HL-60/S4 treated with retinoic acid at 250 ng/mL for 4 days and 3 days (cell line): ENCODE measurements around the gene TOPBP1.
"Not testable (repeated sequence)": the region's sequence is repeated elsewhere in the genome, so short reads cannot be mapped to it uniquely, and the experiment has no call there.

Experiments
- in situ Hi-C: fragments of 300-500 bp; cut with MboI; formaldehyde crosslinking; loops from 2 replicates; pipeline ENCODE4 v1.7.0; 2022; ENCODE audit warnings: low sequenced_read_pairs

Gene TOPBP1

GRCh38 chr3:133573054-133573628 lies 88.6 kb downstream of the TOPBP1 start:
- in situ Hi-C loops = no loop called here

GRCh38 chr3:133572158-133573053 lies 89.3 kb downstream of the TOPBP1 start:
- in situ Hi-C loops = no loop called here

GRCh38 chr3:133570937-133571320 lies 90.8 kb downstream of the TOPBP1 start:
- in situ Hi-C loops = no loop called here

GRCh38 chr3:133570139-133570936 lies 91.4 kb downstream of the TOPBP1 start:
- in situ Hi-C loops = no loop called here

- in situ Hi-C loops = no loop called here
Observed at GRCh38 chr3:133568294-133569014, 93.3 kb downstream of the TOPBP1 start.

GRCh38 chr3:133563816-133564215 lies 97.9 kb downstream of the TOPBP1 start:
- in situ Hi-C loops = no loop called here

- in situ Hi-C loops = no loop called here
Observed at GRCh38 chr3:133563186-133563591, 98.6 kb downstream of the TOPBP1 start.

GRCh38 chr3:133562376-133562775 lies 99.4 kb downstream of the TOPBP1 start:
- in situ Hi-C loops = no loop called here

GRCh38 chr3:133561679-133562078 lies 100.1 kb downstream of the TOPBP1 start:
- in situ Hi-C loops = no loop called here

- in situ Hi-C loops = not testable (repeated sequence)
Observed at GRCh38 chr3:133551589-133551988, 110.2 kb downstream of the TOPBP1 start.
